Measurements from ENCODE around the gene ALPL. TPM values are rescaled to one million over a fixed set of nuclear protein-coding genes. Genes with fewer than 3 reads are reported as not detected.

ALPL gene
- polyA plus RNA-seq, 1 donor (not counting 4 experiments of a cell fraction or from before 2014, with no cell fraction given), result not detected

DNA sequence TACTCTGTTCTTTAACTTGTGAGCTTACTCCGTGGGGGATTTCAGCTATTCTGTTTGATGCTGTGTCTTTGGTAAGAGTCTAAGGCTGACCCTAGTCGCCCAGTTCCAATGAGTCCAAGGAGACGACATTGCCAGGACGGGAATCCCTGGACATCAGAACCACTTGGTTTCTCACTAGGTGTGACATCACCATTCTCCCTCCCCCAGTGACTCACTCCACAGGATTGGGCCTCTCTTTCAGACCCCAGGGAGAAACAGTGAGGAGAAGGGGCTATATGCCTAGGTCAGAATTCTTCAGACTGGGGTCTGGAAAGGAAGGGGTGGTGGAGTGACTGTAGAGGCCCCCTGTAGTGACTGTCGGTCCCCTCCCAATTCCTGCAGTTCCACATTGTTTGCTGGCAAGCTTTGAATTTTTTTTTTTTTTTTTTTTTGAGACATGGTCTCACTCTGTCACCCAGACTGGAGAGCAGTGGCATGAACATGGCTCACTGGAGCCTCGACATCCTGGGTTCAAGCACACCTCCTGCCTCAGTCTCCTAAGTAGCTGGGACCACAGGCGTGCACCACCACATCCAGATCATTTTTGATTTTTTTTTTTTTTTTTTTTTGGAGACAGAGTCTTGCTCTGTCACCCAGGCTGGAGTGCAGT is 21.3 kb downstream of the ALPL start:
- FAIRE-seq (no peak), DNase-seq (ENCODE audit: low read depth, low spot score) (no peak)
- dilution Hi-C loops (cut with MboI; ENCODE audit: extremely low pct_ligation_motif_present, low sequenced_read_pairs), result no loop called here
- no peaks in the 10 kb centered on the region for H3K9me3 ChIP-seq (ENCODE audit: control insufficient read depth, low read depth, low read length)
- TF ChIP-seq CTCF (optimal IDR thresholded peaks at IDR 0.05 in 1 of 3, IDR thresholded peaks at IDR 0.05 in 1 of 3, conservative IDR thresholded peaks at IDR 0.05 in 1 of 3; ENCODE audit: extremely low read depth in 1 of 3, insufficient read depth in 2 of 3, low read length in 3 of 3), result no peak
- no peak for TF ChIP-seq EZH2 (IDR thresholded peaks at IDR 0.05; ENCODE audit: low read length)
- no peak overlapping the region for H3K4me3 ChIP-seq (ENCODE audit: control insufficient read depth in 2 of 3, extremely low read depth in 1 of 3, insufficient read depth in 2 of 3, low read depth in 1 of 3, low read length in 3 of 3)
- H3K79me2 ChIP-seq (ENCODE audit: control insufficient read depth, insufficient read depth, low read length), result no peaks in the 10 kb centered on the region
- H4K20me1 ChIP-seq (ENCODE audit: control insufficient read depth, extremely low read depth, insufficient read depth, low read length), result no peaks in the 10 kb centered on the region
- H3K27me3 ChIP-seq (ENCODE audit: control insufficient read depth, extremely low read depth, insufficient read depth, low read length), result peaks cover 15% of the 10 kb centered on the region
- H3K9me1 ChIP-seq (ENCODE audit: control insufficient read depth, extremely low read depth, insufficient read depth, low read length), result no peaks in the 10 kb centered on the region
- H3K4me2 ChIP-seq (ENCODE audit: control insufficient read depth, extremely low read depth, insufficient read depth, low read depth, low read length), result no peak overlapping the region
- no peak overlapping the region for H3K27ac ChIP-seq (ENCODE audit: control insufficient read depth, insufficient read depth, low read length)
- no peak overlapping the region for H2AFZ ChIP-seq (ENCODE audit: control insufficient read depth, low read length)
- no peak overlapping the region for H3K9ac ChIP-seq (ENCODE audit: control insufficient read depth, extremely low read depth, insufficient read depth, low read length)
- H3K36me3 ChIP-seq (ENCODE audit: control insufficient read depth in 2 of 2, extremely low read depth in 1 of 2, insufficient read depth in 2 of 2, low read length in 2 of 2), result no peaks in the 10 kb centered on the region
- no peaks in the 10 kb centered on the region for H3K4me1 ChIP-seq (ENCODE audit: control insufficient read depth, extremely low read depth, insufficient read depth, low read length)

DNA sequence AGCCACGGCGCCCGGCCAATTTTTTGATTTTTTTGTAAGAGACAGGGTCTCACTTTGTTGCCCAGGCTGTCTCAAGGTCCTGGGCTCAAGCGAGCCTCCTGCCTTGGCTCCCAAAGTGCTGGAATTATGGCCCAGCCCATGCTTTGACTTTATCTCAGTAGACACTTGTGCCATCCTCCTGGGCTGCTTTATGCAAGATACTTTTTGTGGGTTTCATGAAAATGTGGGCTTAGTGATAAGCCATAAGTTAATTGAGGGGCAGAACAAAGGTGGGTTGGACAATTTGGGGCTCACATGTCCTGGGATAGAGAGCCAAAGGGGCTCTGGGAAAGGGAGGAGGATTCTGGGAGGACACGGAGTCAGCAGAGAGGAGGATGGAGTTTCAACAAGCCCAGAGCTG is 22.0 kb downstream of the ALPL start:
- Histone ChIP-seq H3K4me2 (ENCODE audit: control insufficient read depth, extremely low read depth, insufficient read depth, low read depth, low read length) (no peak overlapping the region), H2AFZ (ENCODE audit: control insufficient read depth, low read length) (no peak overlapping the region), H3K4me3 (ENCODE audit: control insufficient read depth in 2 of 3, extremely low read depth in 1 of 3, insufficient read depth in 2 of 3, low read depth in 1 of 3, low read length in 3 of 3) (no peak overlapping the region), H3K36me3 (ENCODE audit: control insufficient read depth in 2 of 2, extremely low read depth in 1 of 2, insufficient read depth in 2 of 2, low read length in 2 of 2) (no peaks in the 10 kb centered on the region), H3K27me3 (ENCODE audit: control insufficient read depth, extremely low read depth, insufficient read depth, low read length) (peaks cover 20% of the 10 kb centered on the region), H3K9me1 (ENCODE audit: control insufficient read depth, extremely low read depth, insufficient read depth, low read length) (no peaks in the 10 kb centered on the region), H3K27ac (ENCODE audit: control insufficient read depth, insufficient read depth, low read length) (no peak overlapping the region), H4K20me1 (ENCODE audit: control insufficient read depth, extremely low read depth, insufficient read depth, low read length) (no peaks in the 10 kb centered on the region), H3K4me1 (ENCODE audit: control insufficient read depth, extremely low read depth, insufficient read depth, low read length) (no peaks in the 10 kb centered on the region), H3K79me2 (ENCODE audit: control insufficient read depth, insufficient read depth, low read length) (no peaks in the 10 kb centered on the region), H3K9me3 (ENCODE audit: control insufficient read depth, low read depth, low read length) (no peaks in the 10 kb centered on the region), H3K9ac (ENCODE audit: control insufficient read depth, extremely low read depth, insufficient read depth, low read length) (no peak overlapping the region)
- no peak for DNase-seq (ENCODE audit: low read depth, low spot score)
- dilution Hi-C loops (cut with MboI; ENCODE audit: extremely low pct_ligation_motif_present, low sequenced_read_pairs), result no loop called here
- no peak for TF ChIP-seq CTCF (optimal IDR thresholded peaks at IDR 0.05 in 1 of 3, IDR thresholded peaks at IDR 0.05 in 1 of 3, conservative IDR thresholded peaks at IDR 0.05 in 1 of 3; ENCODE audit: extremely low read depth in 1 of 3, insufficient read depth in 2 of 3, low read length in 3 of 3)
- TF ChIP-seq EZH2 (IDR thresholded peaks at IDR 0.05; ENCODE audit: low read length), result no peak
- FAIRE-seq, result no peak
